Mesenchymal stem cell (in vitro differentiated cells and primary cell): ENCODE results near the gene PSG5.
"Not testable (repeated sequence)": the region's sequence is repeated elsewhere in the genome, so short reads cannot be mapped to it uniquely, and the experiment has no call there.

Experiments used
- DNase-seq: peaks from one replicate; pipeline ENCODE4 v3.0.0-alpha.2; 2013
- H2AFZ ChIP-seq: one replicate; pipeline ENCODE4 v1.6.1; 2013; ENCODE audit warnings: low read depth, mild to moderate bottlenecking, control low read depth, inconsistent platforms, low read length, moderate library complexity
- H2AK5ac ChIP-seq: 2 replicates; pipeline ENCODE4 v1.6.1; 2013; ENCODE audit warnings: low read length, moderate library complexity, mild to moderate bottlenecking, inconsistent platforms; ENCODE audit not compliant: severe bottlenecking
- H2BK120ac ChIP-seq: one replicate; pipeline ENCODE4 v1.6.1; 2013; ENCODE audit warnings: low read depth, mild to moderate bottlenecking, inconsistent platforms, low read length, moderate library complexity
- H2BK12ac ChIP-seq, 2 experiments: one replicate each; pipeline ENCODE4 v1.6.1; 2013; ENCODE audit warnings: inconsistent platforms in 2 of 2, low read length in 2 of 2, mild to moderate bottlenecking in 2 of 2, moderate library complexity in 2 of 2, control low read depth in 1 of 2
- H2BK15ac ChIP-seq: one replicate; pipeline ENCODE4 v1.6.1; 2013; ENCODE audit warnings: mild to moderate bottlenecking, low read depth, inconsistent platforms; ENCODE audit not compliant: poor library complexity, severe bottlenecking
- H2BK5ac ChIP-seq: 2 replicates; pipeline ENCODE4 v1.6.1; 2013; ENCODE audit warnings: low read depth, mild to moderate bottlenecking, low read length, control low read depth, inconsistent platforms; ENCODE audit not compliant: poor library complexity, severe bottlenecking
- H3K14ac ChIP-seq, 2 experiments: one replicate each; pipeline ENCODE4 v1.6.1; 2013; ENCODE audit warnings: inconsistent platforms in 2 of 2, low read length in 2 of 2, control low read depth in 1 of 2, mild to moderate bottlenecking in 1 of 2, moderate library complexity in 1 of 2
- H3K18ac ChIP-seq, 2 experiments: one replicate each; pipeline ENCODE4 v1.6.1; 2013; ENCODE audit warnings: inconsistent platforms in 2 of 2, low read length in 2 of 2, control low read depth in 1 of 2, low read depth in 1 of 2, mild to moderate bottlenecking in 1 of 2
- H3K23ac ChIP-seq, 2 experiments: one replicate each; pipeline ENCODE4 v1.6.1; 2013; ENCODE audit warnings: inconsistent platforms in 2 of 2, low read length in 2 of 2, mild to moderate bottlenecking in 2 of 2, moderate library complexity in 2 of 2, control low read depth in 1 of 2
- H3K27ac ChIP-seq: 2 replicates; pipeline ENCODE4 v1.5.1; 2013; ENCODE audit warnings: mild to moderate bottlenecking, moderate library complexity, low read length, control low read depth, inconsistent platforms; ENCODE audit not compliant: poor library complexity, severe bottlenecking
- H3K27me3 ChIP-seq, 2 experiments: 2 replicates each; pipeline versions ENCODE4 v1.6.1 to v1.7.0; 2013; ENCODE audit warnings: low read length in 2 of 2, mild to moderate bottlenecking in 2 of 2, moderate library complexity in 2 of 2, control low read depth in 1 of 2, inconsistent platforms in 1 of 2; ENCODE audit not compliant: control insufficient read depth in 1 of 2, insufficient read depth in 1 of 2
- H3K36me3 ChIP-seq, 2 experiments: 2 replicates each; pipeline versions ENCODE4 v1.6.1 to v1.7.0; 2013; ENCODE audit warnings: low read length in 2 of 2, control low read depth in 1 of 2, inconsistent platforms in 1 of 2, low read depth in 1 of 2, mild to moderate bottlenecking in 1 of 2; ENCODE audit not compliant: insufficient read depth in 2 of 2, control insufficient read depth in 1 of 2
- H3K4ac ChIP-seq, 2 experiments: one replicate each; pipeline ENCODE4 v1.6.1; 2013; ENCODE audit warnings: inconsistent platforms in 2 of 2, low read length in 2 of 2, mild to moderate bottlenecking in 2 of 2, moderate library complexity in 2 of 2, control low read depth in 1 of 2, low read depth in 1 of 2
- H3K4me1 ChIP-seq: 2 replicates; pipeline ENCODE4 v1.6.1; 2013; ENCODE audit warnings: low read depth, low read length, control low read depth; ENCODE audit not compliant: control insufficient read depth, insufficient read depth
- H3K4me2 ChIP-seq: 2 replicates; pipeline ENCODE4 v1.6.1; 2013; ENCODE audit warnings: low read length, mild to moderate bottlenecking, inconsistent platforms; ENCODE audit not compliant: poor library complexity, severe bottlenecking
- H3K4me3 ChIP-seq, 2 experiments: 2 replicates each; pipeline versions ENCODE4 v1.5.1 to v1.7.0; 2013; ENCODE audit warnings: low read length in 2 of 2, mild to moderate bottlenecking in 2 of 2, control low read depth in 1 of 2, low read depth in 1 of 2; ENCODE audit not compliant: insufficient read depth in 1 of 2
- H3K79me1 ChIP-seq: replicated peaks from 2 replicates; pipeline ENCODE4 v1.6.1; 2013; ENCODE audit warnings: mild to moderate bottlenecking, control low read depth, low read length, inconsistent platforms; ENCODE audit not compliant: poor library complexity, severe bottlenecking
- H3K9ac ChIP-seq: 2 replicates; pipeline ENCODE4 v1.7.0; 2013; ENCODE audit warnings: mild to moderate bottlenecking, low read length, moderate library complexity
- H3K9me3 ChIP-seq: 2 replicates; pipeline ENCODE4 v1.7.0; 2013; ENCODE audit warnings: mild to moderate bottlenecking, low read length; ENCODE audit not compliant: control insufficient read depth
- H4K8ac ChIP-seq: one replicate; pipeline ENCODE4 v1.6.1; 2013; ENCODE audit warnings: inconsistent platforms, mild to moderate bottlenecking, low read length, moderate library complexity
- H4K91ac ChIP-seq: one replicate; pipeline ENCODE4 v1.6.1; 2013; ENCODE audit warnings: mild to moderate bottlenecking, low read length, inconsistent platforms
- WGBS: methylation state at CpG from one replicate; pipeline ENCODE4 v1.1.7; 2013; ENCODE audit warnings: mixed read lengths; 5-methylcytosine and 5-hydroxymethylcytosine counted together

Gene PSG5

GRCh38 chr19:43188092-43188491 is 1.8 kb upstream of the PSG5 start:
- not testable (repeated sequence) for H2AFZ ChIP-seq, H2BK12ac ChIP-seq, H4K8ac ChIP-seq, H2BK120ac ChIP-seq, H3K27me3 ChIP-seq, H2BK15ac ChIP-seq, H3K18ac ChIP-seq, H3K23ac ChIP-seq, H3K36me3 ChIP-seq, H3K14ac ChIP-seq, H3K4ac ChIP-seq, H3K9ac ChIP-seq, H3K4me3 ChIP-seq, H3K4me2 ChIP-seq, H3K79me1 ChIP-seq, H3K4me1 ChIP-seq, H2AK5ac ChIP-seq, H4K91ac ChIP-seq, H3K9me3 ChIP-seq, DNase-seq, H2BK5ac ChIP-seq, H3K27ac ChIP-seq
- 53% methylated on average over 3 of the region's 9 CpGs for WGBS

DNA sequence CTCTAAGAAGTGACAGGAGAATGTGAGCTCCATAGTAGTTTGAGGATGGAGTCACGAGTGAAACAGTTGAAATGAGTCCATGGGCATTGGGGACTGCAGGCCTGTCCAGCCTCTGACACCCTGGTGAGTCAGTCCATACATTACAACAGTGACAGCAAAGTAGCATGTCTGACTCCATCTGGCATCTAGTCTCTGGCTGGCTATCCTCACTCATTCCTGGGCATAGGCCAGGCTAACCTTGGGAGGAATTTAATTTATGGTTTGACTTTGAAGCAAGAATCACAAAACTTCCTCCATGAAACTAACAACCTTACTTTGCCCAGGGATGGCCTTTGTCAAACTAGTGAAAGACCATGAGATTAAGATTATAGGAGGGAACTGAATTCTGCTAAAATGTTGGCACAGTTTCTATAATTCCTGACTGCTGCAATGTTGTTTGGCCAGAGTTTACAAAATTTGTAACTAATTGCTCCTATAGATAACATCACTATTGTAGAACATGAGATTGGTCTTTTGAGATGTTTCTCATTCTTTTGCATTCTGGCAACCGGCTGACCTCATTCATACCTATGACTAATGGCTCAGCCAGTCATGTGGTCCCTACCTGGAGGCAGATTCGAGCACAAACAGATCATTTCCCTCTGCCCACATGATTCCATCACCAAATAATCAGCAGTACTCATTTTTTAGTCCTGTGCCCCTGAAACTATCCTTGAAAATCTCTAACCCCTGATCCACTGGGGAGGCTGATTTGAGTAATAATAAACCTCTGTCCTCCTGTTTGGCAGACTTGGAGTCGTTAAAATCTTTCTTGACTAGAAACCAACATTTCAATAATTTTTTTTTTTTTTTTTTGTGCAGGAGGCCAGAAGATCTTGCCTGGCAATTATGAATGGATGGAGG is 4.2 kb downstream of the PSG5 start:
- 17% methylated on average over 3 of the region's 4 CpGs for WGBS

DNA sequence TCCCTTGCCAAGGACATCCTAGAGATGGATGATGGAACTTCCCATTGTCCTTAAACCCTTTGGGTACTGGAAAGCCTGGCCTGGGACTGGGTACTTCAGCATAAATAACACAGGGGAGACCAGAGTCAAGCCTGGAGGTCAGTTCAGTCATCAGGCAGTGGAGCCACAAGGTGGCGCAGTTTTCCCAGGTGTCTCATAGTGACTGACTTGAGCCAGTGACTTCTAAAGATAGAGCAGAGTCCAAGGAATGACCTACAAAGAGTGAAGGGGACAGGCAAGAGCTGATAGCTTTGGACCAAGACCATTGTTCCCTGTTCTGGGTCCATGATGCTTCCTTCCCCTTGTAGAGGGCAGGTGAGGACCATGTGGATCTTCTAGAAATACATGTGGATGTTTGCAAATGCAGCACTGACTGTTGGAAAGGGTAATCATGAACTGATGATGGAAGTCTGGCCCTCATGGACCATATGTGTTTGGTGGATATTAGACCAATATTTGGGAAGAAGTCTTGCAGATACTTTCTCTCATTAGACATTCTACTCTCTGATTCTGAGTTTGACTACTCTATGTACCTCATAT is 6.7 kb downstream of the PSG5 start:
- not testable (repeated sequence) for H3K23ac ChIP-seq, H3K4me1 ChIP-seq, H2BK12ac ChIP-seq, H3K27ac ChIP-seq, DNase-seq, H3K79me1 ChIP-seq, H3K18ac ChIP-seq, H2BK5ac ChIP-seq, H4K91ac ChIP-seq, H3K9me3 ChIP-seq, H2AFZ ChIP-seq, H3K4me2 ChIP-seq, H3K4me3 ChIP-seq, H3K14ac ChIP-seq, H3K9ac ChIP-seq, H4K8ac ChIP-seq, H2AK5ac ChIP-seq, H3K36me3 ChIP-seq, H3K4ac ChIP-seq, H2BK120ac ChIP-seq, H3K27me3 ChIP-seq, H2BK15ac ChIP-seq
- 33% methylated on average over 1 of the region's 1 CpG for WGBS

More for the DNA sequence above, 4.2 kb downstream of the PSG5 start:
- H3K4me2 ChIP-seq, H2BK5ac ChIP-seq, H3K27ac ChIP-seq, H4K91ac ChIP-seq, H2BK120ac ChIP-seq, H3K23ac ChIP-seq, H2BK12ac ChIP-seq, H3K4ac ChIP-seq, H3K79me1 ChIP-seq, H3K4me1 ChIP-seq, H3K27me3 ChIP-seq, H2AFZ ChIP-seq, H3K9me3 ChIP-seq, H3K14ac ChIP-seq, H3K18ac ChIP-seq, H2BK15ac ChIP-seq, H3K36me3 ChIP-seq, H4K8ac ChIP-seq, H3K4me3 ChIP-seq, H2AK5ac ChIP-seq: not testable (repeated sequence)
- peak; percentile 1 for DNase-seq
- H3K9ac ChIP-seq: peak overlapping the region; percentile 51

DNA sequence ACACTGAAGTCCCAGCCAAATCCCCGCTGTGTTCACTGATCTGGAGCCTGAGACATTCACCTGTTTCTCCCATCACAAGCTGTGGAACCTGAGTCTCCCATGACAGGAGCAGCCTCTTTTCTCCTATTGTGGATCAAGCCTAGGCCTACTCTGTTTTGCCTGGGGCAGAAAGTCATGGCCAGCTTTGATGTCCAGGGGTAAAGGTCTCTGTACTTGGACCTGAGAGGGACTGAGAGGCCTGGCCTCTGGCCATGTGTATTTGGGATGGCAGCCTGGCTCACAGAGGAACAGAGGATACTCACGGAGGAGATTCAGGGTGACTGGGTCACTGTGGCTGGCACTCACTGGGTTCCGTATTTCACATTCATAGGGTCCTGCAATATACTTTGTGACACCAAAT is 7.8 kb downstream of the PSG5 start:
- not testable (repeated sequence) for H3K9me3 ChIP-seq, H3K14ac ChIP-seq, H3K4me2 ChIP-seq, H3K79me1 ChIP-seq, H3K23ac ChIP-seq, H4K91ac ChIP-seq, H4K8ac ChIP-seq, H2AK5ac ChIP-seq, H3K36me3 ChIP-seq, H3K4me3 ChIP-seq, H2BK5ac ChIP-seq, H3K27me3 ChIP-seq, DNase-seq, H3K4me1 ChIP-seq, H3K4ac ChIP-seq, H2BK12ac ChIP-seq, H2AFZ ChIP-seq, H3K18ac ChIP-seq, H3K27ac ChIP-seq, H2BK15ac ChIP-seq, H3K9ac ChIP-seq, H2BK120ac ChIP-seq
- WGBS: 80% methylated on average over 1 of the region's 3 CpGs
